WTC11 (cell line): Measurements from ENCODE around the gene SERTAD1. TPM values are rescaled to one million over a fixed set of nuclear protein-coding genes. Genes with fewer than 3 reads are reported as not detected.
A peak's percentile ranks its signal among the peaks of the same experiment; 100 is the strongest.

Source experiments
- ATAC-seq: fragments of 200-7000 bp; cut with Tn5 transposase; 2 replicates; pipeline ENCODE4 v1.10.0; 2021; ENCODE audit warnings: mild to moderate bottlenecking, moderate library complexity
- CTCF ChIA-PET: fragments of 300-600 bp; sonication (Branson Sonifier 250); formaldehyde crosslinking; loops from one replicate; lab custom pipeline; 2021; ENCODE audit warnings: antibody characterized with exemption; lab: Charles Lee
- POLR2A ChIA-PET: fragments of 350-600 bp; sonication (Branson Sonifier 250); formaldehyde crosslinking; loops from one replicate; lab custom pipeline; 2021; ENCODE audit warnings: antibody characterized with exemption; lab: Charles Lee
- DNase-seq: peaks from one replicate; pipeline ENCODE4 v3.0.0; 2021; ENCODE audit warnings: low spot score
- H3K27ac Mint-ChIP-seq: 2 replicates; pipeline ENCODE4 v1.8.0; 2021; ENCODE audit warnings: mixed read lengths
- H3K27me3 Mint-ChIP-seq: 2 replicates; pipeline ENCODE4 v1.8.0; 2021; ENCODE audit warnings: low read depth, mild to moderate bottlenecking, moderate library complexity, mixed read lengths
- H3K36me3 Mint-ChIP-seq: 2 replicates; pipeline ENCODE4 v1.8.0; 2021; ENCODE audit warnings: mixed read lengths
- H3K4me1 Mint-ChIP-seq: 2 replicates; pipeline ENCODE4 v1.8.0; 2022; ENCODE audit warnings: mixed read lengths
- H3K4me3 Mint-ChIP-seq: 2 replicates; pipeline ENCODE4 v1.8.0; 2021; ENCODE audit warnings: mild to moderate bottlenecking, moderate library complexity, mixed read lengths
- H3K9me3 Mint-ChIP-seq: 2 replicates; pipeline ENCODE4 v1.8.0; 2021; ENCODE audit warnings: mixed read lengths
- CBFB ChIP-seq: sonication (generic); formaldehyde crosslinking; IDR thresholded peaks from 2 replicates; pipeline ENCODE4 v1.8.1; 2022; ENCODE audit warnings: mild to moderate bottlenecking, low read depth, missing genetic modification reagents
- FOXP1 ChIP-seq: sonication (generic); formaldehyde crosslinking; IDR thresholded peaks from 2 replicates; pipeline ENCODE4 v1.8.0; 2022; ENCODE audit warnings: missing genetic modification reagents, mild to moderate bottlenecking, moderate library complexity, borderline replicate concordance
- NFATC4 ChIP-seq: fragments of 250-450 bp; sonication (Bioruptor Pico); IDR thresholded peaks from 2 replicates; pipeline ENCODE4 v1.9.0; 2021; ENCODE audit warnings: mild to moderate bottlenecking
- NR1H2 ChIP-seq: sonication (generic); formaldehyde crosslinking; IDR thresholded peaks from 2 replicates; pipeline ENCODE4 v1.9.0; 2021; ENCODE audit warnings: mild to moderate bottlenecking, moderate library complexity, missing genetic modification reagents
- TP53 ChIP-seq: sonication (generic); formaldehyde crosslinking; IDR thresholded peaks from 2 replicates; pipeline ENCODE4 v1.8.1; 2023; ENCODE audit warnings: mild to moderate bottlenecking, missing genetic modification reagents
- ZNF232 ChIP-seq: sonication (generic); formaldehyde crosslinking; IDR thresholded peaks from 2 replicates; pipeline ENCODE4 v1.8.0; 2022; ENCODE audit warnings: mild to moderate bottlenecking, missing genetic modification reagents
- ZNF263 ChIP-seq: sonication (generic); formaldehyde crosslinking; IDR thresholded peaks from 2 replicates; pipeline ENCODE4 v1.8.1; 2022; ENCODE audit warnings: low read depth, mild to moderate bottlenecking, moderate library complexity, missing genetic modification reagents
- ZNF317 ChIP-seq: sonication (generic); formaldehyde crosslinking; IDR thresholded peaks from 2 replicates; pipeline ENCODE4 v1.8.1; 2023; ENCODE audit warnings: low read depth, mild to moderate bottlenecking, moderate library complexity, missing genetic modification reagents, borderline replicate concordance
- ZNF416 ChIP-seq: fragments of 250-450 bp; sonication (Bioruptor Pico); IDR thresholded peaks from 2 replicates; pipeline ENCODE4 v1.9.0; 2021; ENCODE audit warnings: mild to moderate bottlenecking, inconsistent platforms
- ZNF671 ChIP-seq: fragments of 250-450 bp; sonication (Bioruptor Pico); IDR thresholded peaks from 2 replicates; pipeline ENCODE4 v1.8.0; 2021; ENCODE audit warnings: mild to moderate bottlenecking
- total RNA-seq: library from RNA; stranded (reverse); gene quantifications from 3 replicates; pipeline ENCODE4 v1.2.3, GENCODE V29; 2021
- TF ChIP-seq, protein P1 (sequence below): sonication (generic); formaldehyde crosslinking; IDR thresholded peaks from 2 replicates; pipeline ENCODE4 v1.8.0; 2022; ENCODE audit warnings: mild to moderate bottlenecking, missing genetic modification reagents
- TF ChIP-seq, protein P2 (sequence below): sonication (generic); formaldehyde crosslinking; IDR thresholded peaks from 2 replicates; pipeline ENCODE4 v1.8.1; 2022; ENCODE audit warnings: mild to moderate bottlenecking, moderate library complexity, missing genetic modification reagents
- TF ChIP-seq, protein P3 (sequence below): sonication (generic); formaldehyde crosslinking; conservative IDR thresholded peaks from 2 replicates; pipeline ENCODE4 v1.8.1; 2022; ENCODE audit warnings: mild to moderate bottlenecking, missing genetic modification reagents
- TF ChIP-seq, protein P4 (sequence below): sonication (generic); formaldehyde crosslinking; IDR thresholded peaks from 2 replicates; pipeline ENCODE4 v1.8.0; 2022; ENCODE audit warnings: mild to moderate bottlenecking, missing genetic modification reagents

SERTAD1 gene
- total RNA-seq, 1 experiment from 2014 or later = 6.8 TPM

DNA sequence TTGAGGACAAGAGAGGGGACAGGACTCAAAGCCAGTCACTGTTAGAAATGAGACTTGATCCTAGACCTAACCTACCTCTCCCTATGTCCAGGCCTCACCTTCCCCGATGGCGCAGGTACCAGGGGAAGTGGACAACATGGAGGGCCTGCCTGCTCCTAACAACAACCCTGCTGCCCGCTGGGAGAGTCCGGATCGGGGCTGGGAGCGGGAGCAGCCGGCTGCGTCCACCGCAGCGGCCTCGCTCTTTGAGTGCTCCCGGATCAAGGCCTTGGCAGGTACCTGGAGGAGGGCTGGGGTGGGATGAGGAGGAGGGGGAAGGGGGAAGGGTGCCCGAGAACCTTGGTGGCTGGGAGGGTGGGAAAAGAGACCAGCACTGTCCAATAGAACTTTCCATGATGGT lies 46.7 kb upstream of the SERTAD1 start:
- no peaks in the 10 kb centered on the region for H3K9me3 Mint-ChIP-seq
- H3K27me3 Mint-ChIP-seq = peaks cover 22% of the 10 kb centered on the region
- no peak overlapping the region for H3K4me3 Mint-ChIP-seq
- DNase-seq (no peak), ATAC-seq (no peak)
- no peaks in the 10 kb centered on the region for H3K4me1 Mint-ChIP-seq
- no peak for TF ChIP-seq TP53 (CRISPR knock-in tag)
- ChIA-PET POLR2A (no interaction called here), CTCF (interaction anchor here (0.7 kb wide), 1 partner anchor 8 kb away, joined by 5 read pairs; no protein-coding TSS in a partner anchor)
- H3K27ac Mint-ChIP-seq = no peak overlapping the region
- no peaks in the 10 kb centered on the region for H3K36me3 Mint-ChIP-seq

DNA sequence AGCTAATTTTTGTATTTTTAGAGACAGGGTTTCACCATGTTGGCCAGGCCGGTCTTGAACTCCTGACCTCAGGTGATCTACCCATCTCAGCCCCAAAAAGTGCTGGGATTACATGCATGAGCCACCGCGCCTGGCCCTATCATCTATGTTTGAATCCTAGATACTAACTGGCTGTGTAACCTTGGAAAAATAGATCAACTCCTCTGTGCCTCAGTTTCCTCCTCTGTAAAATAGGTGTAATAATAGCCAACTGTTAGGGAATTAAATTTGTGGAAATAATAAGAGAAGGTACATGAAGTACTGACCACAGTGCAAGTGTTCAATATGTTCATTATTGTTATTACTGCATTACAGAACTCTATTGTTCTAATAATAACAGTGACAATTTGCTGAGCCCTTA lies 45.3 kb upstream of the SERTAD1 start:
- Mint-ChIP-seq H3K4me1 (peaks cover 6% of the 10 kb centered on the region), H3K27ac (no peak overlapping the region), H3K9me3 (no peaks in the 10 kb centered on the region), H3K4me3 (no peak overlapping the region), H3K27me3 (peaks cover 33% of the 10 kb centered on the region), H3K36me3 (0 out of 2 replicates have a peak, but pooled peaks cover 2% of the 10 kb centered on the region)
- POLR2A ChIA-PET = no interaction called here
- DNase-seq (no peak), ATAC-seq (no peak)
- CTCF ChIA-PET = interaction anchor here (0.7 to 1.4 kb wide), 2 partner anchors 49 to 52 kb away, joined by 3 to 5 read pairs; no protein-coding TSS in a partner anchor
- TF ChIP-seq ZNF671 (CRISPR knock-in tag) (no peak), ZNF232 (CRISPR knock-in tag) (no peak)
- TF ChIP-seq, protein P1, sequence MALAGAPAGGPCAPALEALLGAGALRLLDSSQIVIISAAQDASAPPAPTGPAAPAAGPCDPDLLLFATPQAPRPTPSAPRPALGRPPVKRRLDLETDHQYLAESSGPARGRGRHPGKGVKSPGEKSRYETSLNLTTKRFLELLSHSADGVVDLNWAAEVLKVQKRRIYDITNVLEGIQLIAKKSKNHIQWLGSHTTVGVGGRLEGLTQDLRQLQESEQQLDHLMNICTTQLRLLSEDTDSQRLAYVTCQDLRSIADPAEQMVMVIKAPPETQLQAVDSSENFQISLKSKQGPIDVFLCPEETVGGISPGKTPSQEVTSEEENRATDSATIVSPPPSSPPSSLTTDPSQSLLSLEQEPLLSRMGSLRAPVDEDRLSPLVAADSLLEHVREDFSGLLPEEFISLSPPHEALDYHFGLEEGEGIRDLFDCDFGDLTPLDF (CRISPR knock-in tag) = no peak

DNA sequence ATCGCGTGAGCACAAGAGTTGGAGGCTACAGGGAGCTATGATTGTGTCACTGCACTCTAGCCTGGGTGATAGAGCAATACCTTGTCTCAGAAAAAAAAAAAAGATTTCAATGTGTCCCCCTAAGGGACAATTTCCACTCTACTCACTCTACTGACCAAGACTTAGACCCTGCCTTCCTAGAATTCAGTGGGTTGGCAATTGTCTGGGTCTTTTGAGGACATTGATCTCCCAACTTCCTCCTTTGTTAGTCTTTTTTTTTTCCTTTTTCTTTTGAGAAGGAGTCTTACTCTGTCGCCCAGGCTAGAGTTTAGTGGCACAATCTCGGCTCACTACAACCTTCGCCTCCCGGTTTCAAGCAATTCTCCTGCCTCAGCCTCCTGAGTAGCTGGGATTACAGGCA lies 43.2 kb upstream of the SERTAD1 start:
- POLR2A ChIA-PET = no interaction called here
- no peak for TF ChIP-seq ZNF416
- no peak for TF ChIP-seq ZNF317 (CRISPR knock-in tag)
- TF ChIP-seq, protein P2, sequence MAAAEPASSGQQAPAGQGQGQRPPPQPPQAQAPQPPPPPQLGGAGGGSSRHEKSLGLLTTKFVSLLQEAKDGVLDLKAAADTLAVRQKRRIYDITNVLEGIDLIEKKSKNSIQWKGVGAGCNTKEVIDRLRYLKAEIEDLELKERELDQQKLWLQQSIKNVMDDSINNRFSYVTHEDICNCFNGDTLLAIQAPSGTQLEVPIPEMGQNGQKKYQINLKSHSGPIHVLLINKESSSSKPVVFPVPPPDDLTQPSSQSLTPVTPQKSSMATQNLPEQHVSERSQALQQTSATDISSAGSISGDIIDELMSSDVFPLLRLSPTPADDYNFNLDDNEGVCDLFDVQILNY (CRISPR knock-in tag) = no peak
- TF ChIP-seq, protein P3, sequence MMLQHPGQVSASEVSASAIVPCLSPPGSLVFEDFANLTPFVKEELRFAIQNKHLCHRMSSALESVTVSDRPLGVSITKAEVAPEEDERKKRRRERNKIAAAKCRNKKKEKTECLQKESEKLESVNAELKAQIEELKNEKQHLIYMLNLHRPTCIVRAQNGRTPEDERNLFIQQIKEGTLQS (CRISPR knock-in tag) = no peak
- no peak for TF ChIP-seq NR1H2 (CRISPR knock-in tag)
- no peak for TF ChIP-seq ZNF263 (CRISPR knock-in tag)
- TF ChIP-seq, protein P4, sequence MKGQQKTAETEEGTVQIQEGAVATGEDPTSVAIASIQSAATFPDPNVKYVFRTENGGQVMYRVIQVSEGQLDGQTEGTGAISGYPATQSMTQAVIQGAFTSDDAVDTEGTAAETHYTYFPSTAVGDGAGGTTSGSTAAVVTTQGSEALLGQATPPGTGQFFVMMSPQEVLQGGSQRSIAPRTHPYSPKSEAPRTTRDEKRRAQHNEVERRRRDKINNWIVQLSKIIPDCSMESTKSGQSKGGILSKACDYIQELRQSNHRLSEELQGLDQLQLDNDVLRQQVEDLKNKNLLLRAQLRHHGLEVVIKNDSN (CRISPR knock-in tag) = no peak
- no peak overlapping the region for H3K4me3 Mint-ChIP-seq
- 0 out of 2 replicates have a peak, but pooled peaks cover 2% of the 10 kb centered on the region for H3K36me3 Mint-ChIP-seq
- CTCF ChIA-PET = interaction anchor here (0.6 kb wide), 1 partner anchor 215 kb away, joined by 3 read pairs; no protein-coding TSS in a partner anchor
- H3K27me3 Mint-ChIP-seq = peaks cover 38% of the 10 kb centered on the region
- peaks cover 16% of the 10 kb centered on the region for H3K4me1 Mint-ChIP-seq
- ATAC-seq = no peak
- H3K27ac Mint-ChIP-seq = no peak overlapping the region
- no peak for DNase-seq
- H3K9me3 Mint-ChIP-seq = no peaks in the 10 kb centered on the region

DNA sequence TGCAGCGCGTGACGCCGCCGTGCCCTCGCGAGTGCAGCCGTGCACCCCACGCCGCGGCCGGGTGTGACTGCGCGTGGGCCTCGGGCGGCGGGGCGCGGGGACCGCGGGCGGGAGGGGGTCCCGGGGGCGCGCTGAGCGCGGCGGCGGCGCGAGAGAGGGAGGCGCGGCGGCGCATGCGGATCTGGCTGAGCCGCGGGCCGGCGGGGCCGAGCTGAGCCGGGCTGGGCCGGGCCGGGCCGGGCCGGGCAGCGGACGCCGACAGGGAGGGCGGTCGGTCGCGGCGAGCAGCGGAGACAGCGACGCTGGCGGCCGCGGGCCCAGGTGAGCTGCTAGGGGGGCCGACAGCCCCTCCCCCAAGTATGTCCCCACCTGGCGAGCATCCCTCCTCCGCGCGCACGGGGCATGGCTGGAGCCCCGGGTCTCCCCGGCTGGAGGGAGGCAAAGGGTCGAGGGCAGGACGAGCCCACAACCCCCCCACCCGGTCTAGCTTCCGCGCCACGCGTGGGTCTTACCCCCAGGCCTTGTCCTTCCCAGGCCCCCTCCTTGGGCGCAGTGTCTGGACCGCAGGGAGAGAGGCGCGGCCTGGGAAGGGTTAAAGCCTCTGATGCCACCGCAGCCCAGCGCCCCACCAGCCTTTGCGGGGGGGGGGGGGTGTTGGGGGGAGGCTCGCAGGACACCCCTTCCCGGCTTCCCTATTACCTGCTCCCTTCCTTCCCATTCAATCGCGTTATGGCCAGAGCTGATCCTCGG lies 41.4 kb upstream of the SERTAD1 start, which contains the start of gene SPTBN4:
Gene SPTBN4, plus strand, starts transcription at position 17 of the 750 bp plus-strand sequence. CDS start 5,621 bp downstream, outside the sequence.
- H3K4me3 Mint-ChIP-seq = peak within 1 kb of the TSS; percentile 79
- ChIA-PET CTCF (interaction anchor here (0.7 to 1.3 kb wide), 5 partner anchors 21 to 162 kb away, joined by 3 to 6 read pairs (median 5); no protein-coding TSS in a partner anchor), POLR2A (no interaction called here)
- H3K9me3 Mint-ChIP-seq = no peaks in the 10 kb centered on the region
- H3K4me1 Mint-ChIP-seq = peaks cover 16% of the 10 kb centered on the region
- DNase-seq (peak; percentile 33), ATAC-seq (no peak)
- H3K36me3 Mint-ChIP-seq = 0 out of 2 replicates have a peak, but pooled peaks cover 2% of the 10 kb centered on the region
- no peak within 1 kb of the TSS for H3K27ac Mint-ChIP-seq
- TF ChIP-seq FOXP1 (0 out of 2 replicates have a peak, but pooled peaks have one; percentile 8), CBFB (CRISPR knock-in tag) (no peak), NFATC4 (no peak)
- TF ChIP-seq, protein P4 (CRISPR knock-in tag) = no peak
- TF ChIP-seq, protein P2 (CRISPR knock-in tag) = no peak
- peaks cover 38% of the 10 kb centered on the region for H3K27me3 Mint-ChIP-seq
